Measurements from ENCODE around the gene EVI2A.
A peak's percentile ranks its signal among the peaks of the same experiment; 100 is the strongest.
"Not testable (repeated sequence)": the region's sequence is repeated elsewhere in the genome, so short reads cannot be mapped to it uniquely, and the experiment has no call there.

The EVI2A gene

DNA sequence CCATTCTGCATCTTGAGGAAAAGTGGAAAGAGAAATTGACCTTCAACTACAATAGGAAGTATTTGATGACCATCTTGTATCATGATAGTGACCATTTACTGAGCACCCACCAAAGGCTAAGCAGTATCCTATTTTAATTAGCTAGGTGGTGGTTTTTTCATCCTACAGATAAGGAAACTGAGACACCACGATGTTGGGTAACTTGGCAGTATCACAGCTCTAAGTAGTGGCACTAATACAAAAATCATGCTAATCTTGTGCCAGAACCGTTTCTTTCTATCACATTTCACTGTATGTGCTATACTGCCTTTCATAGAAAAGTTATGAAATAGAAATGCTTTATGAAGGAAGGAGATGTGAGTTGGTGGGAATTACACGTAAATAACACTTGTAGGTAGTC is 9.9 kb downstream of the EVI2A start:
- no peak for DNase-seq

GRCh38 chr17:31310886-31311285 is 10.5 kb downstream of the EVI2A start:
- DNase-seq: peak; percentile 24

DNA sequence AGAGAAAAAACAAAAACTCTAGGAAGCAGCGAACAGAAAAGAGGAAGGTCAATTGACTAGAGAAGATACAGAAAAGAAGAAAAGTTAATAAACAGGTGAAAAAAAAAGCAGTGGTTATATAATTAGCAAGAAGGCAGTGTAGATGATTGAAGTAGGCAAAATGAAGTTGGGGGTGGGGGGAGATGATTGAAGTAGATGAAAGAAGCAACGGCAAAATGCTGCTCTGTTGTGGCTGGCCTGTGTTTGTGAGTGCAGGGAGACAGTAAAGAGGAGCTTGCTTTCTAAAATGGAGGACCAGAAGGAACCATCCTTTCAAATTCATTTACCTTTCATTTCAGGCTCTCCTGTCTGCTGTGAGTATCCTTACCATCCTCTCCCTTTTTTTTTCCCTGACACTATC is 11.2 kb downstream of the EVI2A start:
- peak; percentile 81 for DNase-seq

DNA sequence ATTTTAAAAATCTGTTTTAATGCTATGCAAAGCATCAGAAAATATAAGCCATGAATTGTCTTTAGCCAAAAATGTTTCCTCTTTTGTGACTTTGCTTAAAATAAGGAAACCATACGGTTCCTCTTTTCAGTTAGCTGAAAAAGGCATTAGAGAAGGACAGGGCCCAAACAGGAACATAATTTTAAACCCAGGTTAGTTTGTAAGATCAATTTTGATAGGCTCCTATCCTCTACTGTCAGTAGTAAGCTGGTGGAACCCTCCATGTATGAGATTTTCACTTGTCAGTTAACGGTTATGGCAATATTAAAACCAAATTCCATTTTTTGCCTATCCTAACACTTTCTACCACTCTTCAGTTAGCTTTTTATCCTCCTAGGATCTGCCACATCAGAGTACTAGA is 11.9 kb downstream of the EVI2A start:
- DNase-seq: no peak

DNA sequence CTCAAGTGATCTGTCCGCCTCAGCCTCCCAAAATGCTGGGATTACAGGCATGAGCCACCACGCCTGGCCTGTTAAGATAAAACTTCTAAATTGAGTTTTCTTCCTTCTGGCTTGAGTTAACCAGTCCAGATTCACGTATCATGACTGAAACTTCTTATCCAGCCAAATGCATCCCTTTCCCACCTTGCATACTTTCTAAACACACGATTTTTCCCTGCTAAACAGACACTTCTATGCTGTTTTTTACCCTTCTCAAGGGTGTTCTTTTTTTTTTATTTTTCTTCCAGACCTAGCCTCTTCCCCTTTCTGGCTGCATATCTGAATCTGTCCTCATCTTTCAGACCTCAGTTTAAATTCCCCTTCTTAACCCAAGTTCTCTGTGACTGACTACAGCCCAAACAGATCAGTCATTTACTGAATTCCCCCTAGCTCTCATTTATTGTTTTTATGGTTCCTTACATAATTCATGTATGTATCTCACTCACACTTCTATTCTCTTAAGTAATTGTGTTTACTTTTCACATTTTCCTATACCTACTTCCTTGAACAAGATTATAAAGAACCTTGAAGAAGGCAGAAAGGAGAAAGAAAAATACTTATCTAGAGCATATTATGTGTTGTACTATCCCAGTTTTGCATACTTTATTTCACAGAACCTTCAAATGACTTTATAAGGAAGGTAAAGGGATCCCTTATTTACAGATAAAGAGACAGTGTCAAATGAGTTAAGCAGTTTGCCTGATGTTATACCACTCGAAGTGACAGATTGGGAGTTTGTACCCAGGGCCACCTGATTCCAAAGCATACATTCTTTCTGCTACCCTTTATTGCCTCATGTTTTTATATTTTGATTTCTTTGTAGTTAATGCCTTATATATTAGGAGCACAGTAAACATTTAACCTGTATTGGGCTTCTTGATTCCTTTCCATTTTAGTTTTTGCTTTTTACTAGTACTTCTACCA is 12.8 kb downstream of the EVI2A start:
- no peak for DNase-seq

DNA sequence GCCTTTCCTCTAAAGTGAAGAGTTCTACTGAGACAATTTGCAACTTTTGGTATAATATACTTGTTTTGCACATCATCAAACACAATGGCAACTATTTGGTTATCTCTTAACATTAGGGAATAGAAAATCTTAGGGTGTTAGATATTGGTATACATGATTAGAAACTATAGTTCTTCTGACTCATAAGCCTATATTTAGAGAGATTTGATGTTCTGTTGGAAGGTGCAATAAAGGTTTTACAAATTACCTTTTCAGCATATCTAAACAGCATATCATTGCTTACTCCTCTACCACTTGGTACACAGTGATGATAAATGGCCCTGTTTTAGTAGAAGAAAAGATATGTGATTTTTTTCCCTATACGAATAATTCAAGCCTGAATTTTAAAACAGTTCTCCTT is 13.8 kb downstream of the EVI2A start:
- DNase-seq: no peak

DNA sequence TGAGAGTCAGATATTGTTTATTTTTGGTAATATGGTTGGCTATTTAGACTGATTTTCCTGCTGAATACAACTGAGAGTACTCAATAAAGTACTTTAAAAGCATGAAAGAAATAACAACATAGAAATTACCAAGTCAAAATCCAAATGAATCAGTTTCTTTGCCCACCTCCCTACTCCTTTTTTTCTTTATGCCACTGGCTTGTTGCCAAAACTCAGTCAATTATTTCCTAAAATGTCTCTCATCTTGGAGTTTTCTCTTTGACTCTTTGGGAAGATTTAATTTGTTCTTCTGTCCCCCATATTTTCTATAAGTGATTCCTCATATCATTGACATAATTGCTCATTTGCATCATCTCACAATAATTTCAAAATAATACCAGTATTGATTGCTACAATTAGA is 21.8 kb downstream of the EVI2A start:
- DNase-seq: no peak

GRCh38 chr17:31297090-31297489 is 24.3 kb downstream of the EVI2A start, which contains the start of gene OMG:
Gene OMG (minus strand): TSS chr17:31297239. CDS start chr17:31296331, 908 bp downstream.
- no peak for DNase-seq

- DNase-seq: no peak
Observed at GRCh38 chr17:31296142-31296541, 25.3 kb downstream of the EVI2A start.

DNA sequence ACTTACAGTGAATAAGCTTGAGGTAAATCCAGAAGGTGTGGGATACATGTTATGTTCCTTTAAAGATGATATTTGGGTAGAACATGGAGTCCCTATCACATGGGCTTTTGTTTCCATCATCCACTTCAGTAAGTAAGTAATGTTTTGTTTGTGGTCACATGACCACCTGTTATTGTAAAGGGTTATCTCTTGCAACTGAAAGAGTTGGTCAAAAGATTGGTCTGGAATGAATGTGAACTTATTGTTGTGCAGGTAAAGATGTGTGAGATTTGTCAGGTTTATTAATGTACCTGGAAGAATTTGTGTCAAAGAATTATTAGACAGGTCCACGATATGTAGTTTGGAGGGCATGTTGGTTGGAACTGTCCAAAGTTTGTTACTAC is 25.9 kb downstream of the EVI2A start:
- DNase-seq: no peak

- no peak for DNase-seq
Observed at GRCh38 chr17:31294820-31295488, 26.5 kb downstream of the EVI2A start.

DNA sequence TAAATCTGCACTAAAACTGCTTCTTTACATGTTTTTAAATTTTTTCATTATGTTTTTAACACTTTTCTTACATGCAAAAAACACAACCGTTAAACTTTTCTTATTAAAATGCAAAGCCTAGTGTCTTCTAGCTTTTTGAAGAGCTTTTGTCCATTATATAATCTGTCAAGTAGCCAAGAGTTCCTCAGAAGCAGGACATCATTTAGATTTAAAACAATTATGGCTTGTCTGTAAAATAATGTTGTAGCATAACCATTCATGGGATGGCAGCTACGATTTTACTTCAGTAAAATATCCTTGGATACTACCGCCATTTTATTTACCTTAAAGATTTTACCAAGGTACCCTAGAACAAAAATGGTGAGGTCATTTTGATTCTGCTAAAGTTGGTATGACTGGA is 27.2 kb downstream of the EVI2A start:
- DNase-seq: no peak

GRCh38 chr17:31293581-31293980 is 27.8 kb downstream of the EVI2A start:
- no peak for DNase-seq

DNA sequence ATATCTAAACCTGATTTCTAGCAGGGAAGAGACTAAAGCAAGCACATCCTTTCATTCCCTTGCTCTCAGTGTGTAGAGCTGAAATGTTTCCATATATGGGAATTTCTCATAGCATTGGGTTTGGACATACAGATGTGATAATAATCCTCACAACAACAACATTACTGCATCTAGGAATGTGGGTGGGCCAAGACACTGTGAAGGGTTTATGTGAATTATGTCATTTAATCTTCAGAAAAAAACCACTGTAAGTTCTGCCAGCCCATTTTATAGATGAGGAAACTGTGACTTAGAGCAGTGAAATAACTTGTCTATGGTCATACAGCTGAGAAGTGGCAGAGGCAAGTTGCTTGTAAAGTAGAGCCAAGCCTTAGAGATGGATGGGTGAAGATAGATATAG is 29.6 kb downstream of the EVI2A start:
- no peak for DNase-seq

DNA sequence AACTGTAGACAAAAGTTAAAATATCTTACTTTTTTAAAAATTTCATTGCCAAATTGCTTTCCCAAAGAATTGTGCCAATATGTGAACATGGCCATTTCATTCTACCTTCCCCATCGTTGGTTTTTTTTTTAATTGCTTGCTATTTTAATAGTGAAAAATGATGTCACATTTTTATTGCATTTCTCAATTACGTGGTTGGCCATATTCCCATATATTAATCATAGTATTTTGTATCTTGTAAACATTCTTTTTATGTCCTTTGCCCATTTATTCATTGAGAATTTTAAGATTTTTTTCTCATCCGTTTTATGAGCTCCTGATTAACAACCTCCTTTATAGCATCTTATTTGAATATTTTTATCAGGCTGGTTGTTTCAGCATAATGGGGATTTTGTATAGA is 31.6 kb downstream of the EVI2A start:
- DNase-seq: no peak

DNA sequence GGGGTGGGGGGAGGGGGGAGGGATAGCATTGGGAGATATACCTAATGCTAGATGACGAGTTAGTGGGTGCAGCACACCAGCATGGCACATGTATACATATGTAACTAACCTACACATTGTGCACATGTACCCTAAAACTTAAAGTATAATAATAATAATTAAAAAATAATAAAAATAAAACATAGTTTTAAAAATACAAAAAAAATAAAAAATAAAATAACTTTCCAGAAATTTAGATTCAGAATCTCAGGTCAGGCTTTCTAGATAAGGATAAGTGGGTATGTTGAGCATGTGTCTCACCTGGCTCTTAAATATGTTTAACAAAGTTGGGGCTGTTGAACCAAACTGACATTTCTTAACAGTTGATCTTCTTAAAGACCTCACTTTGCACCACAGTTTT is 33.5 kb downstream of the EVI2A start:
- DNase-seq: not testable (repeated sequence)

DNA sequence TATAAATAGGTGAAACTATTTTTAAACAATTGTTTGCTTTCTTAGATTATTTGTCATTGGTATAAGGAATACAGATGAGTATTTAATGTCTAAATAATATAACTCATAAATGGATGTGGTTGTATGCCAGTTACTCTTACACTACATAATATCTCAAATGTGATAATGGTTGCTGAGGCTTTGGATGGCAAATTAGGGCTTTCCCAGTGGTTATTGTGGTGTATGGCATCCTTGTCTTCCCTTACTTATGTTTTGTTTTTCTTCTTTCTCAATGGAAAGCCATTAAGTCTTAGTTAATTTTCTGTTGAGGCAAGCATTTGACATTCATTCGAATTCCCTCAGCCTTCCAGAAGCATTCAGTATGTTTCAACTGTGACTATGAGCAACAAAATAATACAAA is 34.8 kb downstream of the EVI2A start:
- no peak for DNase-seq

DNA sequence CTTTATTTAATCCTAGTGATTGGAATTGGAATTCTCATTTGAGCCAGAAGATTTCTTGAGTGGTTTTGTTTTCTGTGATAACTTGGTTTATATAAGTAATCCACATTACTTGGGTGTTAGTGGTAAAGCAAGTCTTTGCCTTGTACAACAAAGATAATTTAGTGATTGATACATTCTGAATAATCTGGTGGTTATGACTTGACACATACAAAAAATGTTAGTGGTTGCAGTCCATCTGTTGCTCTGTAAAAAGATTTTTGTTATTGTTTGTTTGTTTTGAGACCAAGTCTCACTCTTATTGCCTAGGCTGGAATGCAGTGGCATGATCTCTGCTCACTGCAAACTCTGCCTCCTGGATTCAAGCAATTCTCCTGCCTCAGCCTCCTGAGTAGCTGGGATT is 37.6 kb downstream of the EVI2A start:
- DNase-seq: no peak

- no peak for DNase-seq
Observed at GRCh38 chr17:31281061-31281460, 40.4 kb downstream of the EVI2A start.

GRCh38 chr17:31279401-31279800 is 42.0 kb downstream of the EVI2A start:
- no peak for DNase-seq

GRCh38 chr17:31275116-31275515 is 46.3 kb downstream of the EVI2A start:
- no peak for DNase-seq

GRCh38 chr17:31274252-31274651 is 47.2 kb downstream of the EVI2A start:
- no peak for DNase-seq

GRCh38 chr17:31273516-31273915 is 47.9 kb downstream of the EVI2A start:
- no peak for DNase-seq

DNA sequence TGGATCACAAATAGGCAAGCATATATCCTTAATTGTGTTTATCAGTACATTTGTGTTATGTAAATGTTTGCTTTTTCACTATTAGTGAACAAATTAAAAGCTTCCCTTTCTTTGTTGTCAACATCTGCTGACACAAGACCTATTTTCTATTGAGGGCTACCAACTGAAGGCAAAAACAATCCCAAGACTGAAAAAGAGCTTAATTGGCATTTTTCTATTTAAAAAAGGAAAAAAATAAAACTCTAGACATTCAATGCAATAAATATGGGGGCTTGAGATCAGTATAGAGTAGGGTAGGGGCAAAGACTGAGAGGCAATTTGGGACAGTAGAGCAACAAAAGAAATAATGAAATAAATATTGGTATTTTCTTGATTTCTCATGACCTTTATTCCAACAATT is 48.6 kb downstream of the EVI2A start:
- DNase-seq: no peak
